VCaP (cell line): Measurements from ENCODE around the gene WWOX.

ENCODE experiments used
- H3K27ac ChIP-seq: fragments of 450-650 bp; 2 replicates; pipeline ENCODE4 v1.5.1; 2017
- CTCF ChIP-seq: fragments of 450-650 bp; conservative IDR thresholded peaks from 2 replicates; pipeline ENCODE4 v1.5.1; 2017; ENCODE audit warnings: mild to moderate bottlenecking, moderate library complexity

WWOX gene

GRCh38 chr16:78906135-78906534 lies 806.7 kb downstream of the WWOX start:
- H3K27ac ChIP-seq = no peak overlapping the region
- no peak for TF ChIP-seq CTCF

- H3K27ac ChIP-seq = no peak overlapping the region
- TF ChIP-seq CTCF = no peak
These were observed 809.8 kb downstream of the WWOX start for GRCh38 chr16:78909226-78909625.

- peak overlapping the region; percentile 52 for H3K27ac ChIP-seq
- TF ChIP-seq CTCF = no peak
These were observed 816.4 kb downstream of the WWOX start for GRCh38 chr16:78915811-78916345.

GRCh38 chr16:78916928-78917545 lies 817.6 kb downstream of the WWOX start:
- no peak for TF ChIP-seq CTCF
- H3K27ac ChIP-seq = no peak overlapping the region; the same call in 1 of the 2 replicates

GRCh38 chr16:78918805-78919305 lies 819.4 kb downstream of the WWOX start:
- no peak for TF ChIP-seq CTCF
- no peak overlapping the region for H3K27ac ChIP-seq

- H3K27ac ChIP-seq = no peak overlapping the region
- no peak for TF ChIP-seq CTCF
These were observed 820.4 kb downstream of the WWOX start for GRCh38 chr16:78919852-78920251.

GRCh38 chr16:78920621-78921020 lies 821.2 kb downstream of the WWOX start:
- TF ChIP-seq CTCF = no peak
- H3K27ac ChIP-seq = no peak overlapping the region
